GM23338 (cell line): ENCODE results near the gene WNT5A. TPM values are rescaled to one million over a fixed set of nuclear protein-coding genes. Genes with fewer than 3 reads are reported as not detected.
A peak's percentile ranks its signal among the peaks of the same experiment; 100 is the strongest.

Source experiments
- ATAC-seq: fragments of 200-7000 bp; cut with Tn5 transposase; 3 replicates; pipeline ENCODE4 v1.9.1; 2020
- DNase-seq: peaks from one replicate; pipeline ENCODE4 v3.0.0-alpha.2; 2015; ENCODE audit warnings: low spot score
- H2AFZ ChIP-seq: fragments of 200-600 bp; sonication (generic); 2 replicates; pipeline ENCODE4 v1.8.0; 2016; ENCODE audit warnings: antibody characterized with exemption, mild to moderate bottlenecking, moderate library complexity
- H3F3A ChIP-seq: fragments of 200-600 bp; sonication (generic); replicated peaks from 2 replicates; pipeline ENCODE4 v1.8.0; 2017; ENCODE audit warnings: antibody characterized with exemption, mixed run types, low read depth
- H3K27ac ChIP-seq: fragments of 200-600 bp; sonication (generic); 2 replicates; pipeline ENCODE4 v1.6.1; 2016; ENCODE audit warnings: low read depth
- H3K27me3 ChIP-seq: fragments of 200-600 bp; sonication (generic); 2 replicates; pipeline ENCODE4 v1.8.0; 2016; ENCODE audit warnings: mild to moderate bottlenecking, mixed run types, moderate library complexity; ENCODE audit not compliant: insufficient read depth
- H3K36me3 ChIP-seq: fragments of 200-600 bp; sonication (generic); 2 replicates; pipeline ENCODE4 v1.8.0; 2016; ENCODE audit warnings: mild to moderate bottlenecking; ENCODE audit not compliant: insufficient read depth
- H3K4me1 ChIP-seq: fragments of 200-600 bp; sonication (generic); 2 replicates; pipeline ENCODE4 v1.8.0; 2016; ENCODE audit warnings: mild to moderate bottlenecking, moderate library complexity; ENCODE audit not compliant: insufficient read depth
- H3K4me2 ChIP-seq: fragments of 200-600 bp; sonication (generic); 2 replicates; pipeline ENCODE4 v1.7.1; 2017; ENCODE audit warnings: mixed run types
- H3K4me3 ChIP-seq: fragments of 200-600 bp; sonication (generic); 2 replicates; pipeline ENCODE4 v1.6.1; 2016; ENCODE audit warnings: mixed run types
- H3K79me2 ChIP-seq: fragments of 200-600 bp; sonication (generic); replicated peaks from 2 replicates; pipeline ENCODE4 v1.8.0; 2017; ENCODE audit warnings: mild to moderate bottlenecking; ENCODE audit not compliant: insufficient read depth
- H3K9me2 ChIP-seq: fragments of 200-600 bp; sonication (generic); 2 replicates; pipeline ENCODE4 v1.8.0; 2017; ENCODE audit not compliant: insufficient read depth
- H4K20me1 ChIP-seq: fragments of 200-600 bp; sonication (generic); replicated peaks from 2 replicates; pipeline ENCODE4 v1.8.0; 2017; ENCODE audit warnings: mild to moderate bottlenecking; ENCODE audit not compliant: insufficient read depth
- H3K27ac Mint-ChIP-seq: 2 replicates; pipeline ENCODE4 v1.8.0; 2020; ENCODE audit warnings: inconsistent platforms, mild to moderate bottlenecking, moderate library complexity, mixed read lengths
- H3K27me3 Mint-ChIP-seq: 3 replicates; pipeline ENCODE4 v1.8.0; 2022; ENCODE audit warnings: low read depth, mild to moderate bottlenecking, moderate library complexity, mixed read lengths, inconsistent platforms; ENCODE audit not compliant: insufficient read depth, poor library complexity
- H3K36me3 Mint-ChIP-seq: 3 replicates; pipeline ENCODE4 v1.8.0; 2021; ENCODE audit warnings: low read depth, mild to moderate bottlenecking, inconsistent platforms, moderate library complexity, mixed read lengths
- H3K4me1 Mint-ChIP-seq: 3 replicates; pipeline ENCODE4 v1.8.0; 2020; ENCODE audit warnings: mild to moderate bottlenecking, inconsistent platforms, mixed read lengths
- H3K4me3 Mint-ChIP-seq: 3 replicates; pipeline ENCODE4 v1.8.0; 2021; ENCODE audit warnings: moderate library complexity, mild to moderate bottlenecking, inconsistent platforms, mixed read lengths
- H3K9me3 Mint-ChIP-seq: 3 replicates; pipeline ENCODE4 v1.8.0; 2020; ENCODE audit warnings: moderate library complexity, mild to moderate bottlenecking, inconsistent platforms, mixed read lengths
- CREB1 ChIP-seq: fragments of 250-450 bp; sonication (Bioruptor Pico); IDR thresholded peaks from 2 replicates; pipeline ENCODE4 v1.5.0; 2020; ENCODE audit warnings: low read depth, mild to moderate bottlenecking, moderate library complexity
- EZH2 ChIP-seq: fragments of 200-600 bp; sonication (generic); IDR thresholded peaks from one replicate; pipeline ENCODE4 v1.8.0; 2017; ENCODE audit warnings: antibody characterized with exemption, mild to moderate bottlenecking, low read depth; ENCODE audit not compliant: unreplicated experiment
- EZH2phosphoT487 ChIP-seq: fragments of 200-600 bp; sonication (generic); IDR thresholded peaks from one replicate; pipeline ENCODE4 v1.8.1; 2018; ENCODE audit warnings: antibody characterized with exemption; ENCODE audit not compliant: unreplicated experiment
- JUNB ChIP-seq: IDR thresholded peaks from one replicate; pipeline ENCODE4 v1.6.1; 2016; ENCODE audit warnings: antibody characterized with exemption; ENCODE audit not compliant: unreplicated experiment
- NANOG ChIP-seq: IDR thresholded peaks from 2 replicates; pipeline ENCODE4 v1.6.1; 2016; ENCODE audit warnings: antibody characterized with exemption, borderline replicate concordance
- POLR2AphosphoS5 ChIP-seq: IDR thresholded peaks from 2 replicates; pipeline ENCODE4 v1.6.1; 2016; ENCODE audit warnings: antibody characterized with exemption, low read depth
- STAT1 ChIP-seq: IDR thresholded peaks from one replicate; pipeline ENCODE4 v1.6.1; 2016; ENCODE audit warnings: antibody characterized with exemption; ENCODE audit not compliant: unreplicated experiment
- ZNF114 ChIP-seq: fragments of 250-450 bp; sonication (Bioruptor Pico); IDR thresholded peaks from 2 replicates; pipeline ENCODE4 v1.5.0; 2020; ENCODE audit warnings: mild to moderate bottlenecking, moderate library complexity
- ZNF331 ChIP-seq: fragments of 250-450 bp; sonication (Bioruptor Pico); IDR thresholded peaks from 2 replicates; pipeline ENCODE4 v1.5.0; 2020; ENCODE audit warnings: low read depth, mild to moderate bottlenecking, moderate library complexity
- polyA plus RNA-seq: library from polyadenylated mRNA; unstranded; fragments of >200 nt; fragmentation: Nextera tagmentation; extraction: Ambion mirVana; gene quantifications from 2 replicates; pipeline ENCODE4 v1.2.1, GENCODE V29; 2016
- total RNA-seq: library from RNA; depleted of rRNA; stranded (reverse); fragments of >200 nt; shearing (Covaris generic); gene quantifications from 2 replicates; pipeline ENCODE4 v1.2.3, GENCODE V29; 2014
- TF ChIP-seq, protein P1 (sequence below), 2 experiments: fragments of 200-600 bp in 1 of 2; sonication (generic) in 1 of 2; conservative IDR thresholded peaks; 2 replicates each; pipeline versions ENCODE4 v1.5.1 to v1.6.1; 2016 to 2017; ENCODE audit warnings: antibody characterized with exemption in 2 of 2, low read depth in 2 of 2, mild to moderate bottlenecking in 2 of 2, moderate library complexity in 1 of 2
- TF ChIP-seq, protein P2 (sequence below): IDR thresholded peaks from 2 replicates; pipeline ENCODE4 v1.6.1; 2016; ENCODE audit warnings: antibody characterized with exemption
- TF ChIP-seq, protein P3 (sequence below): fragments of 250-450 bp; sonication (Bioruptor Pico); IDR thresholded peaks from 2 replicates; pipeline ENCODE4 v1.5.0; 2020; ENCODE audit warnings: mild to moderate bottlenecking, moderate library complexity

WNT5A gene
- total and polyA plus RNA-seq, 2 experiments from 2014 or later = 0.53 to 4.0 TPM

DNA sequence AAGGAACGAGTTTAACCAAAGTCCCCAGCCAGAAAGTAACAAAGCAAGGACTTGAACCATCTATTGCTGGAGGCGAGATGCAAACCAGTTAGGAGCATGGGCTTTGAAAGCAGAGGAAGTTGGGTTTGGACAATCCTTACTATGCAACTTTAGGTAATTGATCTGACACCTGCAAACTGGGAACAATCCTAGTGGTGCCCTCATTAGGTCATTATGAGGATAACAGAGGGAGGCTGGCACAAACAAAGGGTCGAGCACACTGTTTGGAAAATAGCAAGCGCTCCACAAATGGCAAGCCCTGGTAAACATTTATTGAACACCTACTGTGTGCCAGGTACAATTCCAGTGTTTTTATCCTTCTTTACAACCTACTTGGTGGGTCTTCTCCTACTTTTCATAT is 45.6 kb downstream of the WNT5A start:
- TF ChIP-seq ZNF331 (CRISPR knock-in tag) = no peak
- TF ChIP-seq, protein P1, sequence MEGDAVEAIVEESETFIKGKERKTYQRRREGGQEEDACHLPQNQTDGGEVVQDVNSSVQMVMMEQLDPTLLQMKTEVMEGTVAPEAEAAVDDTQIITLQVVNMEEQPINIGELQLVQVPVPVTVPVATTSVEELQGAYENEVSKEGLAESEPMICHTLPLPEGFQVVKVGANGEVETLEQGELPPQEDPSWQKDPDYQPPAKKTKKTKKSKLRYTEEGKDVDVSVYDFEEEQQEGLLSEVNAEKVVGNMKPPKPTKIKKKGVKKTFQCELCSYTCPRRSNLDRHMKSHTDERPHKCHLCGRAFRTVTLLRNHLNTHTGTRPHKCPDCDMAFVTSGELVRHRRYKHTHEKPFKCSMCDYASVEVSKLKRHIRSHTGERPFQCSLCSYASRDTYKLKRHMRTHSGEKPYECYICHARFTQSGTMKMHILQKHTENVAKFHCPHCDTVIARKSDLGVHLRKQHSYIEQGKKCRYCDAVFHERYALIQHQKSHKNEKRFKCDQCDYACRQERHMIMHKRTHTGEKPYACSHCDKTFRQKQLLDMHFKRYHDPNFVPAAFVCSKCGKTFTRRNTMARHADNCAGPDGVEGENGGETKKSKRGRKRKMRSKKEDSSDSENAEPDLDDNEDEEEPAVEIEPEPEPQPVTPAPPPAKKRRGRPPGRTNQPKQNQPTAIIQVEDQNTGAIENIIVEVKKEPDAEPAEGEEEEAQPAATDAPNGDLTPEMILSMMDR (conservative IDR thresholded peaks at IDR 0.05; ENCODE audit: low read depth in 2 of 2) = peak; percentile 28 to 44
- Histone ChIP-seq H3K4me2 (no peak overlapping the region), H3K4me3 (no peak overlapping the region), H3K9me2 (peaks cover 13% of the 10 kb centered on the region), H3K27me3 (no peaks in the 10 kb centered on the region), H3K27ac (no peak overlapping the region), H3K79me2 (no peaks in the 10 kb centered on the region), H2AFZ (no peak overlapping the region), H3F3A (no peaks in the 10 kb centered on the region), H4K20me1 (no peaks in the 10 kb centered on the region), H3K4me1 (no peaks in the 10 kb centered on the region), H3K36me3 (no peaks in the 10 kb centered on the region)
- no peaks in the 10 kb centered on the region for H3K9me3 Mint-ChIP-seq
- H3K4me1 Mint-ChIP-seq = no peaks in the 10 kb centered on the region
- peaks cover 4% of the 10 kb centered on the region for H3K27me3 Mint-ChIP-seq
- ATAC-seq (peak; percentile 57), DNase-seq (peak; percentile 52)
- no peak overlapping the region for H3K27ac Mint-ChIP-seq
- no peak overlapping the region for H3K4me3 Mint-ChIP-seq
- H3K36me3 Mint-ChIP-seq = no peaks in the 10 kb centered on the region

DNA sequence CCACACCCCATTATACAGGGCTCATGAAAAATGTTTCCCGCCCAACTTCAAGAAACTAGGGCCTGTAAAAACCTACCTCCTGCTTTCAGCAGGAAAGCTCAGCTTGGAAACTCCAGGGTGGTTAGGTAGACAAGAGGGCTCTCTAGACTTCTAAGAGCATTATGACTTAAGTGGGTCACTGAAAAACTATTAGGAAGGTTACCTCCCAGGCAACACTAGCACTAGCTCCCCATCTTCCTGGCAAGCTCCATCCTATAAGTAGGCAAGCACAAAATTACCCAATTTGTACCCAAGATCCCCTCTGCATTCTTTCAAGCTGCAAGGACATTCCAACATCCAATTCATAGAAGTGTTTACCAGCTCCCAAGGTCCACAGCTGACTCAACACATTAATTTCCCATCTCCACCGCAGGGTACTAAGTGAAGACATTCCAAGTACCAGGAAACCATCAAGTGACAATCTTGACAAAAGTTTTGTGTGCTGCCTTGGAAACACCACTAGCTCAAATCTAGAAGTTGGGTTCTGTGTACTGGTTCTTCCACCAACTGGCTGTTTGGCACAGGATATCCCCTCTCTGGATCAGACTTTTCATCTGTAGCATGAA is 46.9 kb downstream of the WNT5A start:
- Histone ChIP-seq H3K4me1 (no peaks in the 10 kb centered on the region), H3K4me2 (no peak overlapping the region), H3K79me2 (no peaks in the 10 kb centered on the region), H3K27ac (no peak overlapping the region), H3K9me2 (peaks cover 13% of the 10 kb centered on the region), H3K36me3 (no peaks in the 10 kb centered on the region), H3K27me3 (no peaks in the 10 kb centered on the region), H2AFZ (no peak overlapping the region), H3K4me3 (no peak overlapping the region), H3F3A (no peaks in the 10 kb centered on the region), H4K20me1 (no peaks in the 10 kb centered on the region)
- Mint-ChIP-seq H3K4me1 (no peaks in the 10 kb centered on the region), H3K9me3 (no peaks in the 10 kb centered on the region), H3K4me3 (no peak overlapping the region), H3K27me3 (peaks cover 3% of the 10 kb centered on the region), H3K27ac (no peak overlapping the region), H3K36me3 (no peaks in the 10 kb centered on the region)
- ATAC-seq (no peak), DNase-seq (no peak)
- no peak for TF ChIP-seq CREB1 (CRISPR knock-in tag)
- TF ChIP-seq EZH2phosphoT487 = no peak
- no peak for TF ChIP-seq JUNB
- no peak for TF ChIP-seq STAT1
- TF ChIP-seq, protein P2, sequence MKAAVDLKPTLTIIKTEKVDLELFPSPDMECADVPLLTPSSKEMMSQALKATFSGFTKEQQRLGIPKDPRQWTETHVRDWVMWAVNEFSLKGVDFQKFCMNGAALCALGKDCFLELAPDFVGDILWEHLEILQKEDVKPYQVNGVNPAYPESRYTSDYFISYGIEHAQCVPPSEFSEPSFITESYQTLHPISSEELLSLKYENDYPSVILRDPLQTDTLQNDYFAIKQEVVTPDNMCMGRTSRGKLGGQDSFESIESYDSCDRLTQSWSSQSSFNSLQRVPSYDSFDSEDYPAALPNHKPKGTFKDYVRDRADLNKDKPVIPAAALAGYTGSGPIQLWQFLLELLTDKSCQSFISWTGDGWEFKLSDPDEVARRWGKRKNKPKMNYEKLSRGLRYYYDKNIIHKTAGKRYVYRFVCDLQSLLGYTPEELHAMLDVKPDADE = no peak
- TF ChIP-seq, protein P3, sequence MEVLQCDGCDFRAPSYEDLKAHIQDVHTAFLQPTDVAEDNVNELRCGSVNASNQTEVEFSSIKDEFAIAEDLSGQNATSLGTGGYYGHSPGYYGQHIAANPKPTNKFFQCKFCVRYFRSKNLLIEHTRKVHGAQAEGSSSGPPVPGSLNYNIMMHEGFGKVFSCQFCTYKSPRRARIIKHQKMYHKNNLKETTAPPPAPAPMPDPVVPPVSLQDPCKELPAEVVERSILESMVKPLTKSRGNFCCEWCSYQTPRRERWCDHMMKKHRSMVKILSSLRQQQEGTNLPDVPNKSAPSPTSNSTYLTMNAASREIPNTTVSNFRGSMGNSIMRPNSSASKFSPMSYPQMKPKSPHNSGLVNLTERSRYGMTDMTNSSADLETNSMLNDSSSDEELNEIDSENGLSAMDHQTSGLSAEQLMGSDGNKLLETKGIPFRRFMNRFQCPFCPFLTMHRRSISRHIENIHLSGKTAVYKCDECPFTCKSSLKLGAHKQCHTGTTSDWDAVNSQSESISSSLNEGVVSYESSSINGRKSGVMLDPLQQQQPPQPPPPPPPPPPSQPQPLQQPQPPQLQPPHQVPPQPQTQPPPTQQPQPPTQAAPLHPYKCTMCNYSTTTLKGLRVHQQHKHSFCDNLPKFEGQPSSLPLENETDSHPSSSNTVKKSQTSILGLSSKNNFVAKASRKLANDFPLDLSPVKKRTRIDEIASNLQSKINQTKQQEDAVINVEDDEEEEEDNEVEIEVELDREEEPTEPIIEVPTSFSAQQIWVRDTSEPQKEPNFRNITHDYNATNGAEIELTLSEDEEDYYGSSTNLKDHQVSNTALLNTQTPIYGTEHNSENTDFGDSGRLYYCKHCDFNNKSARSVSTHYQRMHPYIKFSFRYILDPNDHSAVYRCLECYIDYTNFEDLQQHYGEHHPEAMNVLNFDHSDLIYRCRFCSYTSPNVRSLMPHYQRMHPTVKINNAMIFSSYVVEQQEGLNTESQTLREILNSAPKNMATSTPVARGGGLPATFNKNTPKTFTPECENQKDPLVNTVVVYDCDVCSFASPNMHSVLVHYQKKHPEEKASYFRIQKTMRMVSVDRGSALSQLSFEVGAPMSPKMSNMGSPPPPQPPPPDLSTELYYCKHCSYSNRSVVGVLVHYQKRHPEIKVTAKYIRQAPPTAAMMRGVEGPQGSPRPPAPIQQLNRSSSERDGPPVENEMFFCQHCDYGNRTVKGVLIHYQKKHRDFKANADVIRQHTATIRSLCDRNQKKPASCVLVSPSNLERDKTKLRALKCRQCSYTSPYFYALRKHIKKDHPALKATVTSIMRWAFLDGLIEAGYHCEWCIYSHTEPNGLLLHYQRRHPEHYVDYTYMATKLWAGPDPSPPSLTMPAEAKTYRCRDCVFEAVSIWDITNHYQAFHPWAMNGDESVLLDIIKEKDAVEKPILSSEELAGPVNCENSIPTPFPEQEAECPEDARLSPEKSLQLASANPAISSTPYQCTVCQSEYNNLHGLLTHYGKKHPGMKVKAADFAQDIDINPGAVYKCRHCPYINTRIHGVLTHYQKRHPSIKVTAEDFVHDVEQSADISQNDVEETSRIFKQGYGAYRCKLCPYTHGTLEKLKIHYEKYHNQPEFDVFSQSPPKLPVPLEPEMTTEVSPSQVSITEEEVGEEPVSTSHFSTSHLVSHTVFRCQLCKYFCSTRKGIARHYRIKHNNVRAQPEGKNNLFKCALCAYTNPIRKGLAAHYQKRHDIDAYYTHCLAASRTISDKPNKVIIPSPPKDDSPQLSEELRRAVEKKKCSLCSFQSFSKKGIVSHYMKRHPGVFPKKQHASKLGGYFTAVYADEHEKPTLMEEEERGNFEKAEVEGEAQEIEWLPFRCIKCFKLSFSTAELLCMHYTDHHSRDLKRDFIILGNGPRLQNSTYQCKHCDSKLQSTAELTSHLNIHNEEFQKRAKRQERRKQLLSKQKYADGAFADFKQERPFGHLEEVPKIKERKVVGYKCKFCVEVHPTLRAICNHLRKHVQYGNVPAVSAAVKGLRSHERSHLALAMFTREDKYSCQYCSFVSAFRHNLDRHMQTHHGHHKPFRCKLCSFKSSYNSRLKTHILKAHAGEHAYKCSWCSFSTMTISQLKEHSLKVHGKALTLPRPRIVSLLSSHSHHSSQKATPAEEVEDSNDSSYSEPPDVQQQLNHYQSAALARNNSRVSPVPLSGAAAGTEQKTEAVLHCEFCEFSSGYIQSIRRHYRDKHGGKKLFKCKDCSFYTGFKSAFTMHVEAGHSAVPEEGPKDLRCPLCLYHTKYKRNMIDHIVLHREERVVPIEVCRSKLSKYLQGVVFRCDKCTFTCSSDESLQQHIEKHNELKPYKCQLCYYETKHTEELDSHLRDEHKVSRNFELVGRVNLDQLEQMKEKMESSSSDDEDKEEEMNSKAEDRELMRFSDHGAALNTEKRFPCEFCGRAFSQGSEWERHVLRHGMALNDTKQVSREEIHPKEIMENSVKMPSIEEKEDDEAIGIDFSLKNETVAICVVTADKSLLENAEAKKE (CRISPR knock-in tag) = no peak
- TF ChIP-seq EZH2 = no peak
- TF ChIP-seq NANOG = no peak
- TF ChIP-seq ZNF331 (CRISPR knock-in tag) = no peak
- no peak for TF ChIP-seq POLR2AphosphoS5
- TF ChIP-seq ZNF114 (CRISPR knock-in tag) = no peak
